Type B pancreatic cell (in vitro differentiated cells): Measurements from ENCODE around the gene GJC1. TPM values are rescaled to one million over a fixed set of nuclear protein-coding genes. Genes with fewer than 3 reads are reported as not detected.

ENCODE experiments used
- DNase-seq: peaks from one replicate; pipeline ENCODE4 v3.0.0; 2021; ENCODE audit warnings: mixed read lengths; ENCODE audit not compliant: unreplicated experiment; ENCODE audit errors: extremely low spot score
- H3K27ac Mint-ChIP-seq: 2 replicates; pipeline ENCODE4 v1.8.0; 2021; ENCODE audit warnings: mild to moderate bottlenecking, mixed read lengths
- H3K27me3 Mint-ChIP-seq: 2 replicates; pipeline ENCODE4 v1.8.0; 2021; ENCODE audit warnings: mixed read lengths
- H3K36me3 Mint-ChIP-seq: 2 replicates; pipeline ENCODE4 v1.8.0; 2021; ENCODE audit warnings: mixed read lengths
- H3K4me1 Mint-ChIP-seq: one replicate; pipeline ENCODE4 v1.8.0; 2021; ENCODE audit warnings: mixed read lengths; ENCODE audit not compliant: unreplicated experiment
- H3K4me3 Mint-ChIP-seq: 2 replicates; pipeline ENCODE4 v1.8.0; 2021; ENCODE audit warnings: mild to moderate bottlenecking, mixed read lengths
- H3K9me3 Mint-ChIP-seq: 2 replicates; pipeline ENCODE4 v1.8.0; 2021; ENCODE audit warnings: mixed read lengths
- total RNA-seq: library from RNA; stranded (reverse); gene quantifications from 2 replicates; pipeline ENCODE4 v1.2.1, GENCODE V29; 2021; ENCODE audit warnings: low replicate concordance
- TF ChIP-seq, protein P1 (sequence below): fragments of 200-600 bp; sonication (generic); conservative IDR thresholded peaks from 2 replicates; pipeline ENCODE4 v1.5.0; 2021; ENCODE audit warnings: antibody characterized with exemption, mild to moderate bottlenecking

The GJC1 gene
- total RNA-seq, 1 donor from 2014 or later = 62.6 TPM

DNA sequence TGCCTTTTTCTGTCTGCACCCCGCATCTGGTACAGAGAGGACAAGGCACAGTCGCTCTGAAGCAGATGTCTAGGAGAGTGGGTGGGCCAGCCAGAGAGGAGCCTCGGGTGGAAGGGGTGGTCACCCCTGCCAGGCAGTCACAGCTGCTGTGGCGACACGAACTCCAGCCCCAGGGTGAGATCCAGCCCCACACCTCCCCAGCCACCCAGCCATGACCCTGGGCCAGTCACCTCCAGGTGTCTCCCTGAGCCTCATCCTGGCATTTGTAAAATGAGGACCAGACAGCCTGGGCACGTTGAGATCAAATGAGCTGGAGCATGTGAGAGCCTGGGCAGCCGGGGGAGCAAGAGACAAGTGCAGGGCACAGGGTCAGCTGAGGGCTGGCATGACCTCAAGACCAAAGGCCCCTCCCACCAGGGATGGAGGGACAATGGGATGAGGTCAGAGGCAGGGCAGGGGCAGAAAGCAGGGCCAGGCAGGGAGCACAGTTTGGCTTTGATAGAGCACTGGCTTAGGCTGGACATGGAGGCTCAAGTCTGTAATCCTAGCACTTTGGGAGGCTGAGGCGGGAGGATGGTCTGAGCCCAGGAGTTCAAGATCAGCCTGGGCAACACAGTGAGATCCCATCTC, 63.6 kb downstream of the GJC1 start:
- Mint-ChIP-seq H3K4me3 (no peak overlapping the region), H3K36me3 (no peaks in the 10 kb centered on the region), H3K27me3 (peaks cover 4% of the 10 kb centered on the region), H3K9me3 (no peaks in the 10 kb centered on the region), H3K4me1 (no peaks in the 10 kb centered on the region), H3K27ac (no peak overlapping the region)
- DNase-seq = no peak
- TF ChIP-seq, protein P1, sequence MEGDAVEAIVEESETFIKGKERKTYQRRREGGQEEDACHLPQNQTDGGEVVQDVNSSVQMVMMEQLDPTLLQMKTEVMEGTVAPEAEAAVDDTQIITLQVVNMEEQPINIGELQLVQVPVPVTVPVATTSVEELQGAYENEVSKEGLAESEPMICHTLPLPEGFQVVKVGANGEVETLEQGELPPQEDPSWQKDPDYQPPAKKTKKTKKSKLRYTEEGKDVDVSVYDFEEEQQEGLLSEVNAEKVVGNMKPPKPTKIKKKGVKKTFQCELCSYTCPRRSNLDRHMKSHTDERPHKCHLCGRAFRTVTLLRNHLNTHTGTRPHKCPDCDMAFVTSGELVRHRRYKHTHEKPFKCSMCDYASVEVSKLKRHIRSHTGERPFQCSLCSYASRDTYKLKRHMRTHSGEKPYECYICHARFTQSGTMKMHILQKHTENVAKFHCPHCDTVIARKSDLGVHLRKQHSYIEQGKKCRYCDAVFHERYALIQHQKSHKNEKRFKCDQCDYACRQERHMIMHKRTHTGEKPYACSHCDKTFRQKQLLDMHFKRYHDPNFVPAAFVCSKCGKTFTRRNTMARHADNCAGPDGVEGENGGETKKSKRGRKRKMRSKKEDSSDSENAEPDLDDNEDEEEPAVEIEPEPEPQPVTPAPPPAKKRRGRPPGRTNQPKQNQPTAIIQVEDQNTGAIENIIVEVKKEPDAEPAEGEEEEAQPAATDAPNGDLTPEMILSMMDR = no peak

DNA sequence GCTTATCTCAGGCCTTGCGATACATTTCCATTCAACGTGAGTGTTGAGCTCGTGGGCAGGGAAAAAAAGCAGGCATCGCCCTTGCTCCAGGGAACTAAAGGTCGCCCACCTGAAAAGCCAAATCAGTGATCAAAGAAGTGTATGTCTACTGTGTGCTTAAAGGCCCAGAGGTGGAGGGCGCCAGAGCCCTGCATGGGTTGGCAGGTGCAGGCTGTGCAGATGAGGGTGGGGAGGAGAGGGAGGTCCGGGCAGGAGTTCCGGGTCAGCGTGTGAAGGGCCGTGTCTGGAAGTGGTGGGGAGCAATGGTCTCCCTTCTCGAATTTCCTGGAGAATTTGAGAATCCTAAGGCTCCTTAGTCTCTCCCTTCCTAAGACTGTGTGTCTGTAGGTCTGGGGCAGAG, 64.1 kb downstream of the GJC1 start:
- Mint-ChIP-seq H3K4me3 (no peak overlapping the region), H3K4me1 (no peaks in the 10 kb centered on the region), H3K9me3 (no peaks in the 10 kb centered on the region), H3K27ac (no peak overlapping the region), H3K36me3 (no peaks in the 10 kb centered on the region), H3K27me3 (peaks cover 10% of the 10 kb centered on the region)
- TF ChIP-seq, protein P1 = no peak
- DNase-seq = no peak

DNA sequence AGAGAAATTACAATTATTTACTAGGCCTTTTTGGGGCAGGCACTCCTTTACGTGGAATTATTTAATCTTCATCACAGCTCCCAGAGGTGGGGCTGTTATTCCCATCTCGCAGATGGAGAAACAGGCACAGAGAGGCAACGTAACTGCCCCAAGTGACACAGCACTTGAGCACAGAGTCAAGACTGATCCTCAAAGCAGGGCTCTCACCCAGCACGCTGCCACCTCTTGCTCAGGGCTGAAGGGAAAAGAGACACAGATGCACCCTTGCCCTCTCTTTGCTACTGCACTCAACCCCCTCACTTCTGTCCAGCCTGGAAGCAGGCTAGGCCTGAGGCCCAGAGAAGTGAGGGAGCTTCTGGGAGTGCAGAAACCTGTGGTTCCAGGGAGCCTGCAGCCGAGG, 66.9 kb downstream of the GJC1 start:
- Mint-ChIP-seq H3K36me3 (no peaks in the 10 kb centered on the region), H3K4me3 (no peak overlapping the region), H3K9me3 (no peaks in the 10 kb centered on the region), H3K27ac (no peak overlapping the region), H3K4me1 (no peaks in the 10 kb centered on the region), H3K27me3 (peaks cover 14% of the 10 kb centered on the region)
- TF ChIP-seq, protein P1 = no peak
- no peak for DNase-seq

DNA sequence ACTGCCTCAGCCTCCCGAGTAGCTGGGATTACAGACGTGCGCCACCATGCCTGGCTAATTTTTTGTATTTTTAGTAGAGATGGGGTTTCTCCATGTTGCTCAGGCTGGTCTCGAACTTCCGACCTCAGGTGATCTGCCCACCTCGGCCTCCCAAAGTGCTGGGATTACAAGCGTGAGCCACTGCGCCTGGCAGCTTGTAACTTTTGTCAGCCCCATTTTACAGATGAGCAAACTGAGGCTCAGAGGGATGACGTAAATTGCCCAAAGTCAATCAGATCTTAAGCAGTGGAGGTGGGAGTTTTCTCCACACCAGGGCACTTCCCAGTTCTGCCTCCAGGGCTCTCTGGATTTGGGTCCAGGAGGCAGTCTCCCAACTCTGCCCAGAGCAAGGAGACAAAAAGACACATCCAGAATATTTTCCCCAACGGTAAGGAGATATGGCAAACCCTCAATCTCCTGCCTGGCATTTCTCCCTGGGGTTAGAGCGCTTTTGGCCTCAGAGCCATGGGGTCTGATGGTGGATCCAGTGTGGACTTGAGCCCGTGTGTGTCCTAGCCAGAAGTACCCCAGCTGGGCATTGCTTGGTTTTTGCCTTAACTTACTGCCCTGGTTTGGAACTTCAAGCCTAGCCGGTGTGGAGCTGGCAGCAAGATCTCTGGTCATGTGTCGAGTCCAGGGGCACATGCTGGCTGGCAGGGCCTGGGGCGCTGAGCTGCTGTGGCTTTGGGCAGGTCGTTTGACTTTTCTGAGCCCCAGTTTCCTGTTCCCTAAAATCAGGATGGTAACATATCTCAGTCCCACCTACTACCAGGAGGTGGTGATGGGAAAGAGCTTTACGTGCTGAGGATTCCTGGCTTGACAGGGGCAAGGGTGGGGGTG, 67.9 kb downstream of the GJC1 start:
- Mint-ChIP-seq H3K36me3 (no peaks in the 10 kb centered on the region), H3K27me3 (peaks cover 22% of the 10 kb centered on the region), H3K27ac (no peak overlapping the region), H3K9me3 (no peaks in the 10 kb centered on the region), H3K4me3 (no peak overlapping the region), H3K4me1 (no peaks in the 10 kb centered on the region)
- DNase-seq = no peak
- TF ChIP-seq, protein P1 = peak; percentile 34

DNA sequence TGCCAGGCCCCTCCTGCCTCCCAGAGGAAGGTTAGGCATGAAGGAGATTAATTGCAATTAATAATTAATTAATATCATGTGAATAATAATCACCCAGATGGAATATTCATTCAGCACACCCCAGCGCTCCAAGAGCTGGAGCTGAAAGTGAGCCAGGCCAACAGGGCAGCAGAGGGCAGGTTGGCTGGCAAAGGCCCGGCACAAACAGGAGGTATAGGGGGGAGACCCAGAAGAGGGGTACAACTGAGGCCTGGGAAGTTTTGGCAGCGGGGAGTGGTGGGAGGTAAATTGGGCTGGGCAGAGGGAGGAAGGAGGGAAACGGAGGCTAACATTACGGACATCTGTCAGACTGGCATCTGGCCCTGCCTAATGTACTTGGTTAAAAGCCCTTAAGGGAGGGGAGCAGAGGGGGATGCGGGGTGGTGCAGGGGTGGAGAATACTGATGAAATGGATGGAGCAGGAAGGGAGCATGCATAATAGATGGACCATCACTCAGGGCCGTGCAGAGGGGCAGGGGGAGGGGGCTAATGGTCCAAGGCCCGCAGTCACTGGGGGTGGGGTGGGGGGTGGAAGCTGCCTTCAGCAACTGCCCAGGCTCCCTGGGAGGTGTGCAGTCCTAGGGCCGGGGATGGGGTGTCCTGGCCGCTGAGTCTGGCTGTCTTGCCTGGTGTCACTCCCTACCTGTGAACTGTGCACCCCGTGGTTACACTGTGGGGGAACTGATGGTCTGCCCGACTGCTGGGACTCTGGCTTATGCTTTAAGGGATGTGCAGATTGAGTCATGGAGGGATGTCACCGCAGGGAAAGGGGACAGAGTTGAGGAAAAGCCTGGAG, 69.4 kb downstream of the GJC1 start:
- no peaks in the 10 kb centered on the region for H3K9me3 Mint-ChIP-seq
- TF ChIP-seq, protein P1 = no peak
- no peaks in the 10 kb centered on the region for H3K36me3 Mint-ChIP-seq
- DNase-seq = no peak
- H3K27me3 Mint-ChIP-seq = peaks cover 24% of the 10 kb centered on the region
- no peaks in the 10 kb centered on the region for H3K4me1 Mint-ChIP-seq
- H3K27ac Mint-ChIP-seq = no peak overlapping the region
- peak overlapping the region; percentile 66 for H3K4me3 Mint-ChIP-seq
